ENCODE measurements around the gene TBXAS1.

DNA sequence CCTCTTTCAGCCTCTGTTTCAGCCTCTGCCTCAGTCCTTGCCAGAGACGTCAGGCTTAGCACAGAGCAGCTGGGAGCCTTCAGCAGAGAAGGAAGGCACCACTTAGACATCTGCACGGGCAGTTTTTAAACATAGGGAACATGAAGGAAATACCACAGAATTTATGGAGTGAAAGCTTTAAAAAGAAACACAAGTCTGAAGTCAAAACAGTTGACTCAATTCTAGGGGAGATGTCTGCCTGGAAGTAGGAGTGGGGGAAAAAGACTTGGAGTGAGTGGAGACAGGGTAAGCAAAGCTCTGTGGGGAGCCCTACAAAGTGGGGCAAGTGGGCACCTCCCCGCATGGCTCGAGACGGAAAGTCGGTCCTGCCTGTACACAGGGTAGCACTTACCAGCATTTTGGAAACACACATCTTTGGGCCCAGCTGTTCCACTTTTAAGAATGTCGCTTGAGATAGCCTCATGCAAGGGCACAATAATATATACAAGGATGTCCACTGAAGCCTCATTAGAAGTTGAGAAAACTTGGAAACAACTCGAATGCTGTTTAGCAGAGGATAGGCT, 5.0 kb upstream of the TBXAS1 start:
- TF ChIP-seq, protein P1, sequence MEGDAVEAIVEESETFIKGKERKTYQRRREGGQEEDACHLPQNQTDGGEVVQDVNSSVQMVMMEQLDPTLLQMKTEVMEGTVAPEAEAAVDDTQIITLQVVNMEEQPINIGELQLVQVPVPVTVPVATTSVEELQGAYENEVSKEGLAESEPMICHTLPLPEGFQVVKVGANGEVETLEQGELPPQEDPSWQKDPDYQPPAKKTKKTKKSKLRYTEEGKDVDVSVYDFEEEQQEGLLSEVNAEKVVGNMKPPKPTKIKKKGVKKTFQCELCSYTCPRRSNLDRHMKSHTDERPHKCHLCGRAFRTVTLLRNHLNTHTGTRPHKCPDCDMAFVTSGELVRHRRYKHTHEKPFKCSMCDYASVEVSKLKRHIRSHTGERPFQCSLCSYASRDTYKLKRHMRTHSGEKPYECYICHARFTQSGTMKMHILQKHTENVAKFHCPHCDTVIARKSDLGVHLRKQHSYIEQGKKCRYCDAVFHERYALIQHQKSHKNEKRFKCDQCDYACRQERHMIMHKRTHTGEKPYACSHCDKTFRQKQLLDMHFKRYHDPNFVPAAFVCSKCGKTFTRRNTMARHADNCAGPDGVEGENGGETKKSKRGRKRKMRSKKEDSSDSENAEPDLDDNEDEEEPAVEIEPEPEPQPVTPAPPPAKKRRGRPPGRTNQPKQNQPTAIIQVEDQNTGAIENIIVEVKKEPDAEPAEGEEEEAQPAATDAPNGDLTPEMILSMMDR (IDR thresholded peaks at IDR 0.05): no peak
- TF ChIP-seq ZFX (IDR thresholded peaks at IDR 0.05; ENCODE audit: borderline replicate concordance): no peak

All from 22Rv1 (cell line).